ENCODE results near the gene EXOC3L2.
"Not testable (repeated sequence)": the region's sequence is repeated elsewhere in the genome, so short reads cannot be mapped to it uniquely, and the experiment has no call there.

Gene EXOC3L2

DNA sequence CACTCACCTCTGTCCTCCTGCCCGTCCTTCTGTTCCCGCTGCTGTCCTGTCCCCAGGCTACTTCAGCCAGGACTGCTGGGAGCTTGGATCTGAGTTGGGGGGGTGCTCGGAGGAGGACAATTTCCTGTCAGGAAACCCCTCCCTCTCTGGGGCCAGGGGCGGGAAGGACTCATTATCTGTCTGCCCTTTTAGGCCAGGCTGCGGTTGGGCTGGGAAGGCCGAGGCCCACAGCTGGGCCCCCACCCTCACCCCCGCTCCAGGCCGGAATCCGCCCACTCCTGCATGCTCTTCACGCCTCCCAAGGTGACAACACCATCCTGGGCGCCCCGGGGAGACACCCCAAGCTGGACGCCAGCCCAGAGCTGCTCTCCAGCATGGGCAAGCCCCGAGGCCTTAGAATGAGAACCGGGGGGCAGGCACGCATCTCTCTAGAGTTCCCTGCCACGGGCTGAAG, at the start of gene EXOC3L2:
Gene EXOC3L2, minus strand, starts transcription at position 74 of the 454 bp plus-strand sequence. CDS start 6,362 bp downstream, outside the sequence.
- peaks cover 7% of the 10 kb centered on the region for H3K27me3 Mint-ChIP-seq
- peaks cover 3% of the 10 kb centered on the region for H3K4me1 Mint-ChIP-seq (ENCODE audit: low read depth)
- no peaks in the 10 kb centered on the region for H3K9me3 Mint-ChIP-seq (ENCODE audit: low read depth)
- no peak within 1 kb of the TSS for H3K4me3 Mint-ChIP-seq
- H3K27ac Mint-ChIP-seq = no peak within 1 kb of the TSS
- no peaks in the 10 kb centered on the region for H3K36me3 Mint-ChIP-seq

DNA sequence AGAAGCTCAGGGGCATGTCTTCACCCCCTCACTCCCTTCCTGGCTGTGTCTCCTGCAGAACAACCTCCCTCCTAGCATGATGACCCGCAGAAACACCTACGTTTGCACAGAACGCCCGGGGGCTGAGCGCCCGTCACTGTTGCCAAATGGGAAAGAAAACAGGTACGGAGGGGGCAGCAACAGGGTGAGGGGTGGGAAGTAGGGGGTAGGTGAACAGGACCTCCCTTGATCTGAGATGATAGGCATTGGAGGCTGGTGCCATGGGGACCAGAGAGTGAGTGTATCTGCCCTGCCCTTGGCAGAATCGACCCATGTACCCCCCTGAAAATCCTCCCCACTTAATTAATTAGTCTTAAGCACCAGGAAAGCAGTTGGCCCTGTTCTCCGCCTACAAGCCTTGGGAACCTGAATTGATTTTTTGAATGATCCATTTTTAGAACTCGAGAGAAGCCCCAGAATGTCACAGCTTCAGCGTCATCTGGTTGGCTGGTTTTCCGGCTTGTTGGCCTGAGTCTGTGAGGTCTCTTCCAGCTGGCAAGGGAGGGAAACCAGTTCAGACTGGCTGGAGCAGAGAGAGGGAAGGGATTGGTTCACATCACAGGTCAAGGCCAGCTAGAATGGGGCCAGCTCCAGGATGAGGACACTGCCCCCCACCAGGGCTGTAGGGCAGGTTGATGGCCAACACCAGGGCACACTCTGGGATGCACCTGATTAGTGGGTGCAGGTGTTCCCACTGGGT, 49.3 kb upstream of the EXOC3L2 start:
- H3K4me1 Mint-ChIP-seq (ENCODE audit: low read depth) = no peaks in the 10 kb centered on the region
- no peaks in the 10 kb centered on the region for H3K27me3 Mint-ChIP-seq
- no peak overlapping the region for H3K27ac Mint-ChIP-seq
- H3K36me3 Mint-ChIP-seq = peaks cover 23% of the 10 kb centered on the region
- no peak overlapping the region for H3K4me3 Mint-ChIP-seq
- H3K9me3 Mint-ChIP-seq (ENCODE audit: low read depth) = no peaks in the 10 kb centered on the region

DNA sequence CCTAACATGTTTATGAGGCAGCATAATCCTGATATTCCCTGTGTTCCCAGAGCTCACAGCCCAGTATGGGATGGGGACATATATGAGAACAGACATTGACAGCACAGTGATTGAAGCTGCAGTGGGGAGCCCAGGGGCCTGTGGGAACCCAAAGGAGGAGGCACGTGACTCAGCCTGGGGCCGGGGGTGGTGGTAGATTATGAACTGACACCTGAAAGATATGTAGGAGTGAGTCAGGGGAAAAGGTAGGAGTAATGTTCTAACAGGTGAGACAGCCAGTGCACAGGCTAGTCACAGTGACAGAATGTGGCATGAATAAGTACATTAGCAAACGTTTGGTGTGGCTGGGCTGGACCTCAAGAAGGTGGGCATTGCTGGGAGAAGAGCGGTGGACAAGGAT, 48.5 kb upstream of the EXOC3L2 start:
- Mint-ChIP-seq H3K9me3 (ENCODE audit: low read depth) (no peaks in the 10 kb centered on the region), H3K36me3 (peaks cover 20% of the 10 kb centered on the region), H3K27me3 (no peaks in the 10 kb centered on the region), H3K27ac (peak overlapping the region; percentile 38), H3K4me1 (ENCODE audit: low read depth) (no peaks in the 10 kb centered on the region), H3K4me3 (no peak overlapping the region)

DNA sequence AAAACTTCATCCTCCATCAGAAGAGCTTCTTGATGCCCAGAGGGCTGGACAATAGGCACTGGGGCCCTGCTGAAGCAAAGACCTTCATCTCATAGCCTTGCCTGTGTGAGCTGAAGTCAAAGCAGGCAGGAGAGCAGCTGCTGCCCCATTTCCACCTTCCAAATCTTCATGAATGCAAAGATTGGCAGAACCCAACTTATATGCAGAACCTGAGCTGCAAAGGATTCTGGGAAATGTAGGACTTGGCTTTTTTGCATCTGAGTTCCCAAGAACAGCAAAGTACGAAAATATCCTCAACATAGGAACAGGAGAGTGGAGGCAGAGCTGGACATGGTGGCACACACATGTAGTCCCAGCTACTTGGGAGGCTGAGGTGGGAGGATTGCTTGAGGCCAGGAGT, 46.6 kb upstream of the EXOC3L2 start:
- Mint-ChIP-seq H3K9me3 (ENCODE audit: low read depth) (no peaks in the 10 kb centered on the region), H3K27me3 (no peaks in the 10 kb centered on the region), H3K36me3 (peaks cover 19% of the 10 kb centered on the region), H3K4me1 (ENCODE audit: low read depth) (no peaks in the 10 kb centered on the region), H3K4me3 (no peak overlapping the region), H3K27ac (no peak overlapping the region)

DNA sequence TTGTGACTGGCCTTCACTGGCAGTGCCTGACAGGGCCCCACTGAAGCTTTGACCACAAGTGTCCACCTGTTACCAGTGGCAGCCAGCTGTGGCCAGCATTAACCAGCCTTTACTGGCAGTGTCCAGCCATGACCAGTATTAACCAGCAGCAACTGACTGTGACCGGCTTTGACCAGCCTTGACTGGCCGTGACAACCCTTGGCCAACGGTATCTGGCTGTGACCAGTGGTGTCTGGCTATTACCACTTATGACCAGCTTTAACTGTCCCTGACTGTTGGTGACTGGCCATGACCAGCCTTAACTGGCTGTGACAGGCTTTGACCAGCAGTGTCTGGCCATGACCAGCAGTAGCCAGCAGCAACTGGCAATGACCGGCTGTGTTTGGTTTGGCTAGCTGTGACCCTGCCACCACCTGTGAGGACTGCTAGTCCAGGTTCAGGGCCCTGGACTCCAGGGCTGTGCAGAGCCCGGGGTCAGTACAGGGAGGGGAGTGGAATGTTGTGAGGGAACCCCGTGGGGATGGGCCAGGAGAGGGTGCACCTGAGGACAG, 45.2 kb upstream of the EXOC3L2 start:
- Mint-ChIP-seq H3K9me3 (ENCODE audit: low read depth) (no peaks in the 10 kb centered on the region), H3K27ac (no peak overlapping the region), H3K4me1 (ENCODE audit: low read depth) (no peaks in the 10 kb centered on the region), H3K36me3 (peaks cover 21% of the 10 kb centered on the region), H3K4me3 (no peak overlapping the region), H3K27me3 (no peaks in the 10 kb centered on the region)

DNA sequence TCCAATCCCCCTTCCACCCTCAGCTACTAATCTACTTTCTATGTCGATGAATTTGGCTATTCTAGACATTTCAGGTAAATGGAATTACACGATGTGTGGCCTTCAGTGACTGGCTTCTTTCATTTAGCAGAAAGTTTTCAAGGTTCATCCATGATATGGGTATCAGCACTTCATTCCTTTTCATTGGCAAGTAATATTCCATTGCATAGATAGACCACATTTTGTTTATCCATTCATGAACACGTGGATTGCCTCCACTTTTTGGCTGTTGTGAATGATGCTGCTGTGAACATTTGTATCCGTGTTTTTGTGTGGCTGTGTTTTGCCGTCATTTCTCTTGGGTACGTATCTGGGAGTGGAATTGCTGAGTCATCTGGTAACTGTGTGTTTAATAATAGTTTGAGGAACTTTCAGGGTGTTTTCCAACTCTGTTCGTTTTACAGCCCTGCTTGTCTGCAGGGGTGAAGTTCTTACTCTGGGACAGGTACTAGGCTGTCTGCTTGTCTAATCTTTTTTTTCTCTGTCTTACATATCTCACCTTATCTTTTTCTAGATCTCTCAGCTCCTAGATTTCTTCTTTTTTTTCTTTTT, 38.3 kb upstream of the EXOC3L2 start:
- no peaks in the 10 kb centered on the region for H3K27me3 Mint-ChIP-seq
- H3K4me1 Mint-ChIP-seq (ENCODE audit: low read depth) = no peaks in the 10 kb centered on the region
- H3K27ac Mint-ChIP-seq = no peak overlapping the region
- no peaks in the 10 kb centered on the region for H3K9me3 Mint-ChIP-seq (ENCODE audit: low read depth)
- peaks cover 19% of the 10 kb centered on the region for H3K36me3 Mint-ChIP-seq
- no peak overlapping the region for H3K4me3 Mint-ChIP-seq

DNA sequence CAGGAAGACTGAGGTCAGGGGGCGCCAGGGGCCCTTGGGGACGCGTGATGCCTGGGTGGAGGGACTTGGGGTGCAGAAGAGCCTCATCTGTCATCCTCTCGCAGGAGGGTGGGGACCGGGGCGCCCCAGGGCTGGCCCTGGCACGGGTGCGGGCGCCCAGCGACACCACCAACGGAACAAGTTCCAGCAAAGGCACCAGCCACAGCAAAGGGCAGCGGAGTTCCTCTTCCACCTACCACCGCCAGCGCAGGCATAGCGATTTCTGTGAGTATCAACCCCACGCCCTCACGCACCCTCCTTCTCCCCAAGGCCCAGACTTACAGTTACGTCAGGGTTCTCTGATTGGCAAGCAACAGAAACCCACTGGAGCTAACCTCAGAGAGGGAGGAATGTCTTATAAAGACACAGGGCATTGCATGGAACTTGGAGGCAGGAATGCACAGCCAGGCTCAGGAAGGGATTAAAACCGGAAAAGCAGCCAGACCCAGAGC, 35.3 kb upstream of the EXOC3L2 start:
- Mint-ChIP-seq H3K4me3 (no peak overlapping the region), H3K9me3 (ENCODE audit: low read depth) (no peaks in the 10 kb centered on the region), H3K36me3 (peaks cover 13% of the 10 kb centered on the region), H3K4me1 (ENCODE audit: low read depth) (no peaks in the 10 kb centered on the region), H3K27me3 (no peaks in the 10 kb centered on the region), H3K27ac (no peak overlapping the region)

DNA sequence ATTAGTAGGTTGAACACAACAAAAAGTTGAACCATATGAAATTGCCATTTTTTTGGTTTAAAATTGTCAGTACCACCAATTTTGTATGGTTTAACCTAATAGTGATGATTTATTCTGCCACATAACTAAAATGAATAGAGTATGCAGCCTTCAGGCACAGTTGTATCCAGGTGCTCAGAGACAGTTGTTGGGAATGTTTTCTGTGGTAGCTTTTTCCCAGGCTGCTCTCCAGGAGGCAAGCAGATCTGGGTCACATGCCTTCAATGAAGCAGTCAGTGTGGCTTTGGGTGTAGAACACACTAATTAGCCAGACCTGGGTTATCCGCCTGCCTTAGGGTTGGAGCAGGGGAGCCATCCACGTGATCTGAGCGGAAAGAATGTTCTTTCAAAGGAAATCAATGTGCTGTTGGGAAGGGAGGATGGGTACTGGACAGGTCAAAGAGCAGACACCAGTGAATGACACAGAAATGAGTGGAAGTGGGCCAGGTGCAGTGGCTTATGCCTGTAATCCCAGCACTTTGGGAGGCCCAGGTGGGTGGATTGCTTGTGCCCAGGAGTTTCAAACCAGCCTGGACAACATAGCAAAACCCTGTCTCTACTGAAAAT, 34.5 kb upstream of the EXOC3L2 start:
- H3K27ac Mint-ChIP-seq = no peak overlapping the region
- H3K4me3 Mint-ChIP-seq = no peak overlapping the region
- no peaks in the 10 kb centered on the region for H3K9me3 Mint-ChIP-seq (ENCODE audit: low read depth)
- no peaks in the 10 kb centered on the region for H3K4me1 Mint-ChIP-seq (ENCODE audit: low read depth)
- no peaks in the 10 kb centered on the region for H3K27me3 Mint-ChIP-seq
- H3K36me3 Mint-ChIP-seq = peaks cover 13% of the 10 kb centered on the region

DNA sequence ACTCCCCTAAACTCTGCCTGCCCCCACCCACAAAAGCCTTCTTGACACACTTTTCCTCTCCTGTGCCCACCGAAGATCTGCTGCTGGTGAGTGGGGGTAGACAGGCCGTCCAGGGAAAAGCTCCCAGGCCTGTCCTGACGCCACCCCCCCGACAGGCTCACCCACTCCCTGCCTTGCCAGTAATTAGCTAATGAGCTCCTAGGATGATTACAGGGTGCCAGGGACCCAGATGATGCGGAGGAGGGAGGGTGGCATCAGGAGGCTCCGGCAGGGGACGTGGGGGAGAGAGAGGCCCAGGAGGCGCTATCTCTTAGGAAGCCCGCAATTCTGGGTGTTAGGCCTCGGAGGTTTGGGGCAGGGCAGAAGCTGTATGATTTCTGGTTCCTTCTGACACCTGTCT, 32.9 kb upstream of the EXOC3L2 start:
- H3K27me3 Mint-ChIP-seq = no peaks in the 10 kb centered on the region
- no peak overlapping the region for H3K4me3 Mint-ChIP-seq
- H3K27ac Mint-ChIP-seq = no peak overlapping the region
- H3K4me1 Mint-ChIP-seq (ENCODE audit: low read depth) = no peaks in the 10 kb centered on the region
- H3K36me3 Mint-ChIP-seq = peaks cover 13% of the 10 kb centered on the region
- H3K9me3 Mint-ChIP-seq (ENCODE audit: low read depth) = no peaks in the 10 kb centered on the region

DNA sequence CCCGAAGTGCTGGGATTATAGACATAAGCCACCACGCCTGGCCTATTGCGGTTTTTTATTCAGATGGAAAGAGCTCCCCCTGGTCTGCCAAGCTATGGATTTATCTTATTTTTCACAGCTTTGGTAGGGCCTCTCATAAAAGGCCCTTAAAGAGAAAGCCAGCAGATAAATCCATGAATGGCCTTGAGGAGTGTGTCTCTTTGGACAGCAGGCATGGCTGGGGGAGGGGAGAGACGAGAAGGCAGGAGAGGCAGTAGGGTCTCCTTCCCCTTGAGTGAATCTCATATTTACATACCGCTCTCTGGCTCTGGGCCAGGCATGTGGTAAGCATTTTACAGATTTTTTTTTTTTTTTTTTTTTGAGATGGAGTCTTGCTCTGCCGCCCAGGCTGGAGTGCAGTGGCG, 31.1 kb upstream of the EXOC3L2 start:
- H3K36me3 Mint-ChIP-seq = peaks cover 17% of the 10 kb centered on the region
- no peaks in the 10 kb centered on the region for H3K27me3 Mint-ChIP-seq
- no peaks in the 10 kb centered on the region for H3K4me1 Mint-ChIP-seq (ENCODE audit: low read depth)
- H3K4me3 Mint-ChIP-seq = no peak overlapping the region
- no peak overlapping the region for H3K27ac Mint-ChIP-seq
- no peaks in the 10 kb centered on the region for H3K9me3 Mint-ChIP-seq (ENCODE audit: low read depth)

DNA sequence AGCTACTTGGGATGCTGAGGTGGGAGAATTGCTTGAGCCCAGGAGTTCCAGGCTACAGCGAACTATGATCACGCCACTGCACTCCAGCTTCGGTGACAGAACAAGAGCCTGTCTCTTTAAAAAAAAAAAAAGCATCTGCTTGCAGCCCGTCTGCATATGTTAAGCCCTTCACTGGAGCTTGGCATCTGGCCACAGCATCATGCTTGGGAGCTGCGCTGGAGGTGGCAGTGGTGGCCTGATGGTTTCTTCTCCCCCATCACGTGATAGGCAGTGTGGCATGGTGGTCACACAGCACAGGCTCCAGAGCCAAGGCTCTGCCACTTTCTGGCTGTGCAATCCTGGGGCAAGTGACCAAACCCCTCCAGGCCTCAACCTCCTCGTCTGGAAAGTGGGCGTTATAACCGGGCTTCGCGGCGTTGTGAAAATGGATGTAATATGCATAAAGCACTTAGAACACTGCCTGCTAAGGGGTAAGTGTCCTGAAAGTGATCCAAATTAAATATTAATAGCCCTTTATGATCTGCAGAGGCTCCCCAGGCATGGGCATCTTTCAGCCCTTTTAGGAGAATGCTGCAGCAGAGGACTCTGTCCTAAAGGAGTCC, 30.3 kb upstream of the EXOC3L2 start:
- H3K4me1 Mint-ChIP-seq (ENCODE audit: low read depth) = no peaks in the 10 kb centered on the region
- peaks cover 15% of the 10 kb centered on the region for H3K36me3 Mint-ChIP-seq
- no peaks in the 10 kb centered on the region for H3K27me3 Mint-ChIP-seq
- H3K9me3 Mint-ChIP-seq (ENCODE audit: low read depth) = no peaks in the 10 kb centered on the region
- H3K4me3 Mint-ChIP-seq = no peak overlapping the region
- H3K27ac Mint-ChIP-seq = no peak overlapping the region

DNA sequence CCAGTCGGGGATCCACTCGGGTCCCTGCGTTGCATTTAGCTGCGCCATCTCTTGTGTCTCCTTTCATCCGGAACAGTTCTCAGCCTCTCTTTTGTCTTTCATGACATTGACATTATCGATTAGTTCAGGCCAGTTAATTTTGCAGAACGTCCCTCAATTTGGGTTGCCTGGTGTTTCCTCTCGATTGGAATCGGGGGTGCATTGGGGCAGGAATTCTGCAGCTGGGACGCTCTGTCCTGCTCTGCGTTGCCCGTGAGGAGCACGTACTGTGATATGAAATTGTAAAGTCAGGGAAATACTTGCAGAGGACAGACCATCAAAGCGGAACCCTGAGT, 28.3 kb upstream of the EXOC3L2 start:
- H3K4me3 Mint-ChIP-seq = no peak overlapping the region
- no peaks in the 10 kb centered on the region for H3K4me1 Mint-ChIP-seq (ENCODE audit: low read depth)
- H3K9me3 Mint-ChIP-seq (ENCODE audit: low read depth) = no peaks in the 10 kb centered on the region
- peaks cover 11% of the 10 kb centered on the region for H3K36me3 Mint-ChIP-seq
- H3K27ac Mint-ChIP-seq = no peak overlapping the region
- H3K27me3 Mint-ChIP-seq = no peaks in the 10 kb centered on the region

DNA sequence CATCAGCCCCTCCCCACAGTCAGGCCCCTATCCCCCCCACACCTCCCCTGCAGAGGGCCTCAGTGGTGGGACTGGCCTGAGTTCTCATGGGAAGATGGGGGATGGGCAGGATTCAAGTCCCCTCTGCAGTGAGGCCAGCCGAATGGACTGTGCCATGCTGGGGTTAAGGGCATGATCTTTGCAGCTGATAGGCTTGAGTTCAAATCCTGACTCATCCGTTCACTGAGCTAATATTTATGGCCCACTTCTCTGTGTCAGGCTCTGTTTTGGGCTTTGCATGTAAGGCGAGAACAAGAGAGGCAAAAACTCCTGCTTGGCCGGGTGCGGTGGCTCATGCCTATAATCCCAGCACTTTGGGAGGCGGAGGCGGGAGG, 26.5 kb upstream of the EXOC3L2 start:
- Mint-ChIP-seq H3K9me3 (ENCODE audit: low read depth) (no peaks in the 10 kb centered on the region), H3K36me3 (peaks cover 11% of the 10 kb centered on the region), H3K4me1 (ENCODE audit: low read depth) (no peaks in the 10 kb centered on the region)

DNA sequence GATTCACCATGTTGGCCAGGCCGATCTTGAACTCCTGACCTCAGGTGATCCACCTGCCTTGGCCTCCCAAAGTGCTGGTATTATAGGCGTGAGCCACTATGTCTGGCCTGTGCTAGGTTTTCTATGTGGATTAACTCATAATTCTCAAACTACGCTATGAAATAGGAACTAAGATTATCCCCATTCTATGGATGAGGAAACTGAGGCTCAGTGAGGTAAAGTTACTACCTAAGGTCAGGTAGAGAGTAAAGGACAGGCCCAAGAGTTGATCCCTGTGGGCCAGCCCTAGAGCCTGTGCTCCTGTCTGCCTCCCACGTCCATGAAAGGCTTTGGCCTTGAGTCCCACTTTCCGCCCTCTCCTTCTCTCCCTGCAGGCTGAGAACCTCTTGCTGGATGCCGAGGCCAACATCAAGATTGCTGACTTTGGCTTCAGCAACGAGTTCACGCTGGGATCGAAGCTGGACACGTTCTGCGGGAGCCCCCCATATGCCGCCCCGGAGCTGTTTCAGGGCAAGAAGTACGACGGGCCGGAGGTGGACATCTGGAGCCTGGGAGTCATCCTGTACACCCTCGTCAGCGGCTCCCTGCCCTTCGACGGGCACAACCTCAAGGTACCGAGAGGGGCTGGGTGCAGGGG, 26.0 kb upstream of the EXOC3L2 start:
- H3K36me3 Mint-ChIP-seq = peaks cover 10% of the 10 kb centered on the region
- H3K4me3 Mint-ChIP-seq = no peak overlapping the region
- H3K27ac Mint-ChIP-seq = no peak overlapping the region

More for the DNA sequence above, 26.5 kb upstream of the EXOC3L2 start:
- Mint-ChIP-seq H3K4me3 (no peak overlapping the region), H3K27ac (no peak overlapping the region), H3K27me3 (no peaks in the 10 kb centered on the region)

DNA sequence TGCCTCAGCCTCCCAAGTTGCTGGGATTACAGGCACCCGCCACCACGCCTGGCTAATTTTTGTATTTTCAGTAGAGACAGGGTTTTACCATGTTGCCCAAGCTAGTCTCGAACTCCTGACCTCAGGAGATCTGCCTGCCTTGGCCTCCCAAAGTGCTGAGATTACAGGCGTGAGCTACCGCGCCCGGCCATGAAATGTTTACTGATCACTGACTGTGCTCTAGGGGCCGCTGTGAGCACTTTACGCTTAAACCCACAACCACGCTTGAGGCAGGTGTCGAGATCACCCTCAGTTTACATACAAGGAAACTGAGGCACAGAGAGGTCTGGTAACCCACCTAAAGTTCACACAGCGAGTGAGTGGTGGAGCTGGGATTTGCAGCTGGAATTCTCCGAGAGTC, 24.7 kb upstream of the EXOC3L2 start:
- H3K4me1 Mint-ChIP-seq (ENCODE audit: low read depth); H3K9me3 Mint-ChIP-seq (ENCODE audit: low read depth); H3K27me3 Mint-ChIP-seq; H3K27ac Mint-ChIP-seq; H3K4me3 Mint-ChIP-seq; H3K36me3 Mint-ChIP-seq: not testable (repeated sequence)

More for the DNA sequence above, 26.0 kb upstream of the EXOC3L2 start:
- Mint-ChIP-seq H3K9me3 (ENCODE audit: low read depth) (no peaks in the 10 kb centered on the region), H3K4me1 (ENCODE audit: low read depth) (no peaks in the 10 kb centered on the region), H3K27me3 (no peaks in the 10 kb centered on the region)
